ENCODE measurements around the gene CHGA.

CHGA gene

DNA sequence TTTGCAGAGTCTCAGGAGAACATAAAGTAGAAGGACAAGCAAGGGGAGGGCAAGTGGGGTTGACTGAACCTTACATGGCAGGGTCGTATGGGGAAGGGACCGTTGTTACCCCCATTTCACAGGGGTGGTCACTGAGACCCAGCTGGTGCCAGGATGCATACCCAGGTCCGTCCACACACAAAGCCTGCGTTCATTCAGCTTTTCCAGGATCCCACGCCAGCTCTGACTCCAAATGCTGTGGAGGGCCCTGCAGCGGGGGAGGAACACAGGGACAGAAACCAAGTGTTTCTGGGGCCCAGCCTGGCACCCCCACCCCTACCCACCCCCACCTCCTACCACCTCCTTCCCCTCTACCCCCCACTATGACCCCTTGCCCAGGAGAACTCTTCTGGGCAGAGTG, 16.5 kb upstream of the CHGA start:
- DNase-seq: no peak

GRCh38 chr14:92906823-92907222, 16.1 kb upstream of the CHGA start:
- no peak for DNase-seq

DNA sequence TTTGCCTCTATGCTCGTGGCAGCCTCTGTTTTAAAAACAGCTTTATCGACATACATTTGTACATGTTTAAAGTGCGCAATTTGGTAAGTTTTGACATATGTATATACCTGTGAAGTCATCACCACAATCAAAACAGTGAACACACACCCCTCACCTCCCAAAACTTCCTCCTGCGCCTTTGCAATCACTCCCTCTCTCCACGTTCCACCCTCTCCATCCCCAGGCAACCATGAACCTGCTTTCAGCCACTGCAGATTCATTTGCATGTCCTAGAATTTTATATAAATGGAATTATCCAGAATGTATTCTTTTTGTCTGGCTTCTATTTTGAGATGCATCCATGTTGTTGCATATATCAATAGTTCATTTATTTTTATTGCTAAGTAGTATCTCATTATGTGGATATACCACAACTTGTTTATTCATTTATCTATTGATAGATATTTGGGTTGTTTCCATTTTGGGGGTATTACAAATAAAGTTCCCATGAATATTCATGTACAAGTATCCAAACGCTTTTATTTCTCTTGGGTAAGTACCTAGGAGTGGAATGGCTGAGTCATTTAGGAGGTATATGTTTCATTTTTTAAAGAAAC, 15.5 kb upstream of the CHGA start:
- no peak for DNase-seq

DNA sequence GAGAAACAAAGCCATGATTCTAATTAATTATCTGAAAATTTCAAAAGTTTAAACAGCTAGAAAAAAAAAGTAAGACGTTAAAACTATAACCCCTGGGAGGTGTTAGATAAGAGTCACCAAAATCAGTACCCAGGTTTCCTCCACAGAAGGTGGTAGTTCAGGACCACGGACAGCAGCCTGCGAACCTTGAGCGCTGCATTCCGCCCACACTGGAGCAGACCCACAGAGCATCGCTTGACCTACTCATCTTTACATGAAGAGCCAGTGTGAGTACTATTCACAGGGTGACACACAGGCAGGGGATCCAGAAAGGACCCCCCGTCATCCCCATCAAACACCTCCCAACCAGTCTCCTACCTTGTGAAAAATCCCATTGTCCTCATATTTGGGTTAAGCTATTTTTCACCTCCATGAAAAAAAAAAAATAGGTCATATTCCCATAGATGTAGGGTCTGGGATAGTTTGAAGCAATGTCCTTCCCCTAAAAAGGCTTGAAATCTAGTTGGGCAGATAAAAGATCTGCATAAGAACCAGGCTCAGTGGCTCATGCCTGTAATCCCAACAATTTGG, 8.8 kb upstream of the CHGA start:
- DNase-seq: no peak

- DNase-seq: no peak
These were observed 6.7 kb upstream of the CHGA start for GRCh38 chr14:92916201-92916600.

DNA sequence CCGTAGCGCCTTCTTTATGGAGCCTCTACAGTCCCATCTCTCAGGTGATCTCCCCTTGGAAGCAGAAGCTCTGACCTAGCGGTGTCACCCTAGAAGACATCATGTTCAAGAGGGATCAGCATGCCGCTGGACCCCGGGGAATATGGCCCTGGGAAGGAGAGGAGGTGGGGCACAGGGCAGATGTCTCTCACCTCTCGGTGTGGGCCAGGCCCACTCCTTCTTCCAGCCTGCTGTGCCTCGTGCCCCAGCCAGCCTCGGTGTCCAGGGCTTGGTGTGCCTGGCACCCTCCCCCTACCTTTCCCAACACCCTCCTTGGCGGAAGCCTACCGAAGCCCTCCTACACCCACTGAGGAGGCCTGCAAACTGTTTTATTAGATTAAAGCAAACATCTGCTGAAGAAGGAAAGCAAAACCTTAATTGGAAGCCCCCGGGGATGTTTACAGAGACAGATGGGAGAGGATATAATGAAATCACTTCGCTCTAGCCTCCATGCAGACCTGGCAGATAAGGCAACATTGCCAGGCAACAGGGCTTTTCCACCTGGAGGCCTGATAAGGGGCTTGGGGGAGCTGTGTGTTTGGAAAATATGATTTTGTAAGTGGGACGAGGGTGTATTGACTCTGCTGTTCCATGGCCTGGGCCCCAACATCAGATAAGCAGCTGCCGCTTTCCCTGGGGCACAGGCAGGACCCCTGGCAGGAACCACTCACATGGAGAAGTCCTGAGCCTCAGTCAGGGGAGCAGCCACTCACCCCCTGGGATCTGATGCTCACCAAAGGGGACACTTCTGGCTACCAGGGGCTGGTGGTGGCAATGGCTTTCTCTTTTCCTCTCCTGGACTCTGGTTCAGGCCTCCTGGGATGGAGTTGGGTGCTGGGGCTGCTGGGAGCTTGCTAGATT, 5.7 kb upstream of the CHGA start:
- DNase-seq: no peak

DNA sequence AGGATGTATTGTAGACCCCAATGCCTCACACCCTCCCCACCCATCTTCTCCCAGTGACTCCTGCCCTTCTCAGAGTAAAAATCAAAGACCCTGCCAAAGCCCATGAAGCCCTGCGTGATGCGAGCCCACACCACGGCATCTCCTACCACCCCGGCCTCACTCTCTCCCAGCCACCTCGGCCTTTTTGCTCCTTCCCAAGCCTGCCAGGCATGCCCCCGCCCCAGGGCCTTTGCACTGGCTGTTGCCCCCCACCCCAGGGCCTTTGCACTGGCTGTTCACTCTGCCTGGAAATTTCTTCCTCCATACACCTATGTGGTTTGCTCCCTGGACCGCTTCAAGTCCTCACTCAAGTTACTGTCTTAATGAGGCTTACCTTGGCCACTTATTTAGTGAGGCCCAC, 5.0 kb upstream of the CHGA start:
- no peak for DNase-seq

- DNase-seq: no peak
These were observed 2.9 kb upstream of the CHGA start for GRCh38 chr14:92920001-92920400.

DNA sequence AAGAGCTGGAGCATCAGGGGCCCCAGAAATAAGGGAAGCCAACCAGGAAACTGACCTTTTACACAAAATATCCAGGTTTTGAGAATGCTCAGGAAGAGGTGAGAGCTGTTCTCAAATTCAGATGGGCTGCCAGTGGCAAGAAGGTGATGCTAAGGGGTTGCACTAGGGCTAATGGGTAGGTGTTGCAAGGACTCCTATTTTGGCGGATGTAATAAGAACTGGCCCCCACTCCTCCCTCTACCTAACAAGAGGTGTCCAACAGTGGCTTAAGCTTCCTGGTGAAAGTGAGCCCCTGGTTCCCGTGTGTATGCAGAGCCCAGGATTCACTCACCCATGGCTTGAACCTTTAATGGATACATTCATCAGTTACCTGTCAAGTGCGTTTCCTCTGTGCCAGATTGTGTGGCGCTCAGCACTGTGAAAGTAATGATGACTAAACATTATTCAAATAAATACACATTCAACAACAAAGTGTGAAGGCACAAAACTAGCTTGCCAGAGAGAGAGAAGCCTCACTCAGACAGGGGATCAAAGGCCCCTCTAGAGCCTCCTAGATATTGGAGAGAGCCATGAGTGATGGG, 705 bp upstream of the CHGA start:
- DNase-seq: no peak

- no peak for DNase-seq
These were observed 774 bp downstream of the CHGA start for GRCh38 chr14:92923744-92924103.

DNA sequence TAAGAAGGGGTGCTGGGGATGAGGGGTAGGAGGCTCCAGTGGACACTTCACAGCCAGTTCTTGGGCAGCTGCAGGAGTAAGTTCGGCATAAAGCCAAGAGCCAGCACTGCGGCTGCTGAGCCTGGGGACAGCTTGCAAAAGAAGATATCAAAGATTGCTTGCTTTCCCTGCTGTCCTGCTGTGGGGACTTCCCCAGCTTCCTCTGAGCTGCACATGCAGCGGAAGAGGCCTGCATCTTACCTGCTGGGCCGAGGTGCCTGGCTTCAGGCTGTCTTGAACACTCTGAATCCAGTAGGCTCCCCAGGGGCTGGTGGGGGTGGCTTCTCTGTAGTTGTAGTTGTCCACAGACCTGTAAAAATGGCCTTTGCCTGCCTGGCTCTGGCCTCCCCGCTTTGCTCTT, 1.3 kb downstream of the CHGA start:
- no peak for DNase-seq

GRCh38 chr14:92925446-92925845, 2.5 kb downstream of the CHGA start:
- no peak for DNase-seq

- no peak for DNase-seq
These were observed 3.4 kb downstream of the CHGA start for GRCh38 chr14:92926180-92926845.

- DNase-seq: no peak
These were observed 4.0 kb downstream of the CHGA start for GRCh38 chr14:92926931-92927330.

- DNase-seq: no peak
These were observed 4.7 kb downstream of the CHGA start for GRCh38 chr14:92927349-92928257.

- DNase-seq: no peak
These were observed 5.3 kb downstream of the CHGA start for GRCh38 chr14:92928258-92928629.

GRCh38 chr14:92928961-92929688, 6.2 kb downstream of the CHGA start:
- no peak for DNase-seq

- no peak for DNase-seq
These were observed 7.0 kb downstream of the CHGA start for GRCh38 chr14:92929689-92930608.

- DNase-seq: no peak
These were observed 8.0 kb downstream of the CHGA start for GRCh38 chr14:92930737-92931602.
